Head of caudate nucleus (tissue), 42 donors: ENCODE measurements around the gene THSD7B.

Experiments used
- DNase-seq, 42 donors: peaks; one replicate each; pipeline versions ENCODE4 v3.0.0 to v3.0.0-alpha.2; 2020 to 2021; ENCODE audit warnings: mixed read lengths in 7 of 42
- intact Hi-C: fragments of 100-400 bp; cut with DNase I; formaldehyde crosslinking; loops from one replicate; pipeline ENCODE4 v1.15.0; 2022

The THSD7B gene

DNA sequence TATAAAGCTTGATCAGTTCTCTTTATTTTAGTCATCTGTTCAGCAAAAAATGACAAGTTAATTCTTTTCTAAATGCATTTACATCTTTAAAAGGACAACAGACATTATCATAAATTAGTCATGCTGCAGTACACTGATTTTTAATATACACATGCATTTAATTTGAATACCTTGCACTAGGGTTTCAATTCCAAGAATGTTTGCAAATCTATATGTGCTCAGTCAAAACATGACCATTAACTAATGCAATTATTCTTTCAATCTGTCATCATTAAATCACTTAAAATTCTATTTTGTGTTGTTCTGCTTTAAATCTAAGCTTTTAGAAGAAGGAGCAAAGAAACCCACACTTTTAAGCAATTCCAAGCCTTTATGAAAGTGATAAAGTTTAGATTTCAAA, 342.6 kb downstream of the THSD7B start:
- intact Hi-C loops = no loop called here
- no peak for DNase-seq

DNA sequence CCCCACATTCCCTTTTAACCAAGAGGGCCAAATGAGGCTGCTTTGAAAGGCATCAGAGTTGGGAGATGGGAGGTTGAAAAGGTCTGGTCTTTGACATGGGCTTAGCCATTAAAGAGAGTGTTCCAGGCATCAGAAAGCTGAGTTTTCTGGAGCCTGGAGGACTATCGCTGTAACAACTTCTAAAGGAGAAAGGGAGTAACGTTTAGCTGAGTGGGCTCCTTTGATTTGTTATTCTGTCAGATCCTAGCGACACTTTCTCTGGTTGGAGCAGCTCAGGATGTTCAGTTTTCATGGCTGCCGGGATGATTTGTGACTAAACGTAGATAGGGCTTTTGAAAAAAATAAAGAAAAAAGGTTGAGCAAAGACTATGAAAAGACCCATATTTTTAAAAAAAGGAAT, 346.6 kb downstream of the THSD7B start:
- intact Hi-C loops = no loop called here
- DNase-seq = no peak

- DNase-seq = no peak
Measured at GRCh38 chr2:137115081-137115794, 349.9 kb downstream of the THSD7B start.

DNA sequence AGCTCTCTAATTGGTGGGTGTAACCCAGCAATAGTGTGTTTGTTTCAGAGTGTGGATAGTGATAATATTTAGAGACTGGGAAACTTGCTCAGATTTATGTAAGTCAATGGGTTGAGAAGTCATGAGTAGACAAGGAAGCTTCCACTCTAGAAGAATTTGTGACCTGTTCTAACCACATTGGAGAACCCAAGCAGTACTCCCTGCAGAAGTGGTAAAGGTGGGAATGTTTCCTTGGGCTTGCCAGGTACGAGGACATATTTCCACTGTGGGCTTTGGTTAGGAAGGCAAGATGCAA, 350.4 kb downstream of the THSD7B start:
- intact Hi-C loops = no loop called here
- DNase-seq = no peak

More at GRCh38 chr2:137115081-137115794, 349.9 kb downstream of the THSD7B start:
- intact Hi-C loops = no loop called here

DNA sequence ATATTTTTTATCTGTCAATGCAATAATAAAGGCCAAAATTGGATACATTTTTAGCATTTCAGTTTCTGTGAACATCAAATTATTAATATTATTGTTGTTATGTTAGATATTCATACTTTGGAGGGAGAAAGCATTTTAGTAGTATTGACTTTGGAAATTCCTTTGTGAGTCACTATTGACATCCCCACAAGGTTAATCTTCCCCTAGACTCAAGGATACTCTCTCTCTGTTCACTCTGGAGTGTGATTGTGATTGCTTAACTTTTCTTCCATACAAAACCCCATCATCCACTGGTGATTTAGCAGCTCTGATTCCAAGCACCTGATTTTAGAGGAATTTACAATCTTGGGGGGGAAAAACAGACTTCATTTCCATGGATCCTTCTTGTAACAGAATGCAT, 352.0 kb downstream of the THSD7B start:
- no peak for DNase-seq
- intact Hi-C loops = no loop called here

DNA sequence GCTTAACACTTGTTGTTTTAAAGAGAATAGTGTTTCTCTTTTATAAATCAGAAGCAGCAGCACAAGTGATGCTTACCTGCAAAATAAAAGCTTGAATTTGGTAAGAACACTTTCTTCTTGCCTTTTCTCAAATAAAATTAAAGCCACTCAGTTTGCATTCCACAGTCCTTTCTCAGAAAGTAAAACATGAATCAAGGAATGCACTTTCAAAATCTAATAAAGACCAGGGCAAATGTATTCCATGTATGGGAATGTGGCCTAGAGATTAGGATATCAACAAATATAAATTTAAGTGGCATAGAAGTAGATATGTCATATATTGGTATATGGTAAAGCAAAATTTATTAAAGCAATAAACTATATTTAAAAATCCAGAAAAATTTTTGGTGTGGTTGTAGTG, 352.8 kb downstream of the THSD7B start:
- DNase-seq = no peak
- intact Hi-C loops = no loop called here

DNA sequence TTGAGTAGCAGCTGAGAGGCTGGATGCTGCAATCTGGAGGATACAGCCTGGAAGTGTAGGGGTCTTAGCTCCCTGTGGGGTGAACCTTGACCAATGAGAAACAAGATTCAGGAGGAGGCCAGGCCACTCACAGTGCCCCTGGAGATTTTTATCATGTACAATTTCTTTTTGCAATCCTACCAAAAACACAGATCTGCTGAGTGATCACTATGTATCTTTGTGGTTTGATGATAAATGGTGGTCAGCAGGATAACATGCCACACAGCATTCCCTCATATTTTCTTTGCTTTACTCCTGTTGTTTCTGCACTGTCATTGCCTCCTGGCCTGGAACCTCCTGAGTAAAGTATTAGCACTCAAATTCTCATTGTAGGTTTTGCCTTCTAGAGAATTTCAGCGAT, 357.9 kb downstream of the THSD7B start:
- no peak for DNase-seq
- intact Hi-C loops = no loop called here

DNA sequence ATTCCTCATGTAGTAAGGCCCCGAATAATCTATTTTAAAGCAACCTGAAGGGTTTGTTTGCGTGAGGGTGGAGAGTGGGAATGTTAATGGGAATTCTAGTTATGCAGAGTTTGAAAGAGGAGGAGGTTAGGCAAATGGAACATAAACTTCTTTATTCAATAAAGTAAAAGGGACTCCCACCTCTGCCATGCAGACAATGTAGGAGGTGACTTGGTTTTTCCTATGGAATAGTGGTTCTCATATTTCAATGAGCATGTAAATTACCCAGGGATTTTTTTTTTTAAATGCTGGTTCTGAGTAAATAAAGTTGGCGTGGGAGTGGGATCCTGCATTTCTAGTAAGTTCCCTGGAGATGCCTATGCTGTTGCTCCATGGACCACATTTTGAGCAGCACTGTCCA, 367.9 kb downstream of the THSD7B start:
- intact Hi-C loops = no loop called here
- peak in 1 of 42 donors; percentile 18 for DNase-seq

GRCh38 chr2:137138263-137138662, 372.9 kb downstream of the THSD7B start:
- no peak for DNase-seq
- intact Hi-C loops = no loop called here

DNA sequence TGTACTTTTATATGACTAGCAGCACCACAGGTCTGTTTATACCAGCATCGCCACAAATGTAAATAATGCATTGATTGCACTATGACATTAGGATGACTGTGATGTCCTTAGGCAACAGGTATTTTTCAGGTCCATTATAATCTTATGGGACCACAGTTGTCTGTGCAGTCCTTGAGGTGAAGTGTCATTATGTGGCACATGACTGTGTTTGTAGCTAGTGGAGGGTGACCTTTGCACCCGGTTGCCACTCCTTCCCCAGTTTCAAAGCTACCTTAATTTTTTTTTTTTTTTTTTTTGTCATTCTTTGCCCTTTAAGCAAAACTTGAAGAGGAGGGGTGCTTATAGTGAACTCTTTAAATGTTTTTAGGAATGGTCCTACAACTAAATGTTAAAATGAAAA, 386.4 kb downstream of the THSD7B start:
- no peak for DNase-seq
- intact Hi-C loops = no loop called here

- no peak for DNase-seq
- intact Hi-C loops = no loop called here
Measured at GRCh38 chr2:137154946-137155345, 389.6 kb downstream of the THSD7B start.

DNA sequence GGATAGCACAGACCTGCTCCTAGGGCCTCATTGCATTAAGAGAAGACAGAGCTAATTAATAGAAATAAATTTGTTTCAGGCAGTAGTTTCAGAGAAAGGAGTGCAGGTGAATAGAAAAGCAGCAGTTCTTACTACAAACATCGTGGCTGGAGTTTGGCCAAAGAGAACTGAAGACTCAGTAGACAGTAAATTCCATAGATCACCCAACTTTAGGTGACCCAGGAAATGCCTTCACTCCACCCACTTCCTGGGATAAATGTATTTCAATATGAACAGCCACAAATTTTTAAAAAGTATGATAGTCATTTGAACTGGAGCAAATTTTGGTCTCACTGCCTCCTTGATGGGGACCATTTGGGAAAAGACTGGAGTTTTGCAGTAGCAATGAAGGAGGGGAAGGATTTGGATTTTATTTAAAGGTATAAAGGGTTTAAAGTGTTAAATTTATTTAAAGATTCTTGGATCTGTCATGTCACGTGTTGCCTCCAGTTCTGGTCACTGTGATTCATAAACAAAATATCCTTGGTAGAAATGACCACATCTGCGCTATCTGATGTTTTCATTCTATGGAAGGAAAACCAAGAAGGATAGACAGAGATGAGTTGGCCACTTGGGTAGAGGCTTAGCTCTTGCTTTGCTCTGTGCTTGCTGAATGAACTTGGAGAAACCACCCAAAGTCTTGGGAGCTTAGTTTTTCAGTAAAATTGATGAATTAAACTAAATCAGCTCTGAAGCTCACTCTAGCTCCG, 390.2 kb downstream of the THSD7B start:
- DNase-seq = no peak
- intact Hi-C loops = no loop called here

- intact Hi-C loops = no loop called here
- no peak for DNase-seq
Measured at GRCh38 chr2:137156221-137156844, 391.0 kb downstream of the THSD7B start.

GRCh38 chr2:137157851-137158250, 392.5 kb downstream of the THSD7B start:
- DNase-seq = no peak
- intact Hi-C loops = no loop called here

- intact Hi-C loops = no loop called here
- no peak for DNase-seq
Measured at GRCh38 chr2:137161250-137161649, 395.9 kb downstream of the THSD7B start.

DNA sequence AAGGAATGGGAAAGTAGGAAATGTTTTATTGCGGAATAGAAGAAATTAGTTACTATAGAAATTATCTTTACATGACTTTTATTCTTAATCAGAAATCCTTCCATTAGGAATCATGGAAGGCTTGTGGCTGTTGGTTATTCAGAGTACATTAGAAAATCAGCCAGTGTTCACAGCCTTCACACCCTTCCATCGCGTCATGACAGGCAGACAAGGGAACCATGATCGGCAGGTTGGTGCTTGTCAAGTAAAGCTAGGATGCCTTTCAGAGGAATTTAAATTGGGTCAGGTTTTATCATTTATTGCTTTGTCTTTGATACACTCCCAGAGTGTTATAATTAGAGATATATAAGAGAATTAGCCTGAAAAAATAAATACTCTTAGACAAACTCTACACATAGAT, 400.6 kb downstream of the THSD7B start:
- DNase-seq = no peak
- intact Hi-C loops = no loop called here

DNA sequence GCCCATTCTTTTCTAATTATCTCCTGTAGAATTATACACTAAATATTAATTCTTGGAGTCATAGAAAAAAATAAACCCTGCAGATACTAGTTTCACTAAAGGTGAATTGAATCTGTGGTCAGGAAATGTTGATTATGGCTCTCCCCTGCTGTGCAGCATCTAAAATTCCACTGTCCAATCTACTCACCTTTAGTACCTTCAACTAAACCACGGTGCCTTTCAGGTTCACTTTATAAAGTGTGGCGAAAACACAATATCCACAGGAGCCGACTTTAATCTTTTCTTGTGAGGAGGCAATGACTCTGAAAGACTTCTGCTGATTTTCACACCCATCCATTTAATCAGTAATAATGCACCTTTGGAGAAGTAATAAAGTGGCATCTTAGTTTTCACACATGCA, 402.3 kb downstream of the THSD7B start:
- DNase-seq = no peak
- intact Hi-C loops = no loop called here

DNA sequence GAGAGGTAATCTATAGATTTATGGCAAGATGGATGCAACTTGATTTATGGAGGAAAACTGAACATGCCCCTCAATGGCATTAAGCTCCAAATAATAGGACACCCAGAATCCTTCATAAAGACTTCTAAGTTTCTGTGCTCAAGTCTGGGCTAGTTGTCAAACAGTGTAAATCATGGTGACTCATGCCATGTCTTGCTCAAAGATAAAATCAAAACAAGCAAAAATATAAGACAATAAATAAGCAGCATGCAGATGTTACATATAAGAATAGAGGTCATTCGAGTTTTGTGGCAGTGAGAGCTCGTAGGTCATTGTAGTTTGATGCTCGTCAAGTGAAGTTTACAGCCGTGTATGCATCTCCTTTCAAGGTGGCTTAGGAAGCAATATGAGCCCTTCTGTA, 403.2 kb downstream of the THSD7B start:
- intact Hi-C loops = no loop called here
- no peak for DNase-seq

GRCh38 chr2:137172162-137172561, 406.8 kb downstream of the THSD7B start:
- intact Hi-C loops = no loop called here
- DNase-seq = no peak

DNA sequence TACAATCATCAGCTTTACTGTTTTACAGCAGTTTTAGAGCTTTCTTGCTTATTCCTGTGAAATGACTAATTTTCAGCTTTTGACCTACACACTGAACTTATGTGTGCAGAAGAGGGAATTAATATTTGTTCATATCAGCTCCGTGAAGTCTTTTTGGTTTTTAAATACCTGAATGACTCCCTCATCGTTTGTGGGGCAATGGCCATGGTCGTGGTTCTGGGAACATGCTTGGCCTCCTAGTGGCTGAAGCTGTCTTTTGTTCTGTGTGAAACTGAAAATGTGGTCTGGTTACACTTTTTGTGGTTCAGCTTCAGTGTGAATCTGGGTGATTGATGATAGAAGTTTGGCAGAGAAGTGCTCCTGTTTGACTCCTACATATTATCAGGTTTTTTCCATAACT, 408.1 kb downstream of the THSD7B start:
- intact Hi-C loops = no loop called here
- no peak for DNase-seq

DNA sequence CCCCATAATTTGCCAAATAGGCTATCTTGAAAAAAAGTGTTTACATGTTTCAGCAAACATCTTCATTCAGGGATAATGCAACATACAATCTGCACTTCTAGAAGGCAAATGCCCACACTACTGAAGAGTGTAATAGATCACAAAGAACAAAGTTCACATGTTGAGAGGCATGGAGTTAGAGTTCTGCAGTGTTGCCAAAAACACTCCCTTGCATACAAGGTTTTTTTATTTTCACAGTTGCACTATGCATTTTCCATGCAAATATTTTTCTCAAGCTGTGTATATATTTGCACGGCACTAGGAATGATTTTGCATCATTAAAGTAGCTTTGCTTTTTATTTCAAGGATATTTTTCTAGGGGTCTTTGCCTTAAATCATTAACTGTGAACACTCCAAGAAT, 409.9 kb downstream of the THSD7B start:
- intact Hi-C loops = no loop called here
- no peak for DNase-seq
